ENCODE data around the gene BABAM2. TPM values are rescaled to one million over a fixed set of nuclear protein-coding genes. Genes with fewer than 3 reads are reported as not detected.
"Not testable (repeated sequence)": the region's sequence is repeated elsewhere in the genome, so short reads cannot be mapped to it uniquely, and the experiment has no call there.

Gene BABAM2
- total and polyA plus RNA-seq, 7 experiments from 2014 or later, result 34.2 to 58.2 (median 44.2) TPM

DNA sequence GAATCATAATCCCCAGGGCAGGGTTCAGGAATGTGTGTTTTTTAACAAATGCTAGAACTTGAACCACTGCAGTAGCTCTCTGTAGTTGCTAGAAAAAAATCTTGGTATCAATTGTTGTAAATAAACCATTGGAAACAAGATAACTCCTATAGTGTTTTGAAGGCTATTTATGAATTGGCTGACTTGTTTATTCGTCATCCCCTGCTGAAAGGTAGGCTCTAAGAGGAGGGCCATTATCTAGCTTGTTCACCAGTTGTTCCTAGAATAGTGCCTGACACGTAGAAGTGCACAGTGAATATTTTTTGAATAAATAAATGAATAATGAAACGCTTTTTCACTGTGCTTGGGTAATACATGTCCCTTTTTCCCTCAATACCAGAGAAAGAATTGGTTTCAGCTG lies 211.4 kb downstream of the BABAM2 start:
- CTCF ChIA-PET, result interaction anchor here (0.6 kb wide), 1 partner anchor 209 kb away, joined by 3 read pairs; no protein-coding TSS in a partner anchor
- H3K27ac Mint-ChIP-seq, result no peak overlapping the region

GRCh38 chr2:28102455-28102874 lies 211.9 kb downstream of the BABAM2 start:
- Histone ChIP-seq H3K27me3 (ENCODE audit: control insufficient read depth in 2 of 2, insufficient read depth in 2 of 2, low read length in 2 of 2) (no peaks in the 10 kb centered on the region), H3K36me3 (ENCODE audit: control insufficient read depth in 2 of 3, insufficient read depth in 3 of 3, low read length in 3 of 3) (no peaks in the 10 kb centered on the region), H3K4me1 (ENCODE audit: control insufficient read depth in 2 of 2, insufficient read depth in 2 of 2, low read length in 2 of 2) (no peaks in the 10 kb centered on the region), H3K27ac (ENCODE audit: low read depth, low read length) (no peak overlapping the region), H3K9me3 (ENCODE audit: control insufficient read depth in 2 of 3, low read length in 3 of 3) (no peaks in the 10 kb centered on the region), H3K4me3 (ENCODE audit: low read length) (no peak overlapping the region)
- ChIA-PET CTCF (interaction anchor here (0.6 kb wide), 1 partner anchor 209 kb away, joined by 3 read pairs; no protein-coding TSS in a partner anchor), POLR2A (no interaction called here)
- Mint-ChIP-seq H3K9me3 (peaks cover 0 to 4% (median 0%) of the 10 kb centered on the region in 11 donors), H3K4me1 (peaks cover 0 to 8% (median 0%) of the 10 kb centered on the region in 7 donors), H3K4me3 (peak overlapping the region in 1 of 10 donors; percentile 41), H3K27ac (peak overlapping the region in 1 of 9 donors; percentile 6), H3K27me3 (no peaks in the 10 kb centered on the region), H3K36me3 (peaks cover 5 to 20% (median 8%) of the 10 kb centered on the region in 5 donors)
- DNase-seq (no peak), ATAC-seq (no peak)
- intact Hi-C loops (cut with micrococcal nuclease), result no loop called here

More for the DNA sequence above, 211.4 kb downstream of the BABAM2 start:
- Mint-ChIP-seq H3K4me3 (no peak overlapping the region), H3K36me3 (peaks cover 5 to 15% (median 8%) of the 10 kb centered on the region in 5 donors), H3K27me3 (no peaks in the 10 kb centered on the region), H3K4me1 (peaks cover 0 to 8% (median 0%) of the 10 kb centered on the region in 7 donors), H3K9me3 (peaks cover 0 to 4% (median 0%) of the 10 kb centered on the region in 11 donors)
- no peak overlapping the region for H3K27ac ChIP-seq (ENCODE audit: low read depth, low read length)
- no peak for ATAC-seq
- H3K4me3 ChIP-seq (ENCODE audit: low read length), result no peak overlapping the region
- intact Hi-C loops (cut with micrococcal nuclease), result no loop called here
- POLR2A ChIA-PET, result no interaction called here
- H3K36me3 ChIP-seq (ENCODE audit: control insufficient read depth in 2 of 3, insufficient read depth in 3 of 3, low read length in 3 of 3), result no peaks in the 10 kb centered on the region
- H3K9me3 ChIP-seq (ENCODE audit: control insufficient read depth in 2 of 3, low read length in 3 of 3), result no peaks in the 10 kb centered on the region
- no peak for DNase-seq
- H3K4me1 ChIP-seq (ENCODE audit: control insufficient read depth in 2 of 2, insufficient read depth in 2 of 2, low read length in 2 of 2), result no peaks in the 10 kb centered on the region
- H3K27me3 ChIP-seq (ENCODE audit: control insufficient read depth in 2 of 2, insufficient read depth in 2 of 2, low read length in 2 of 2), result no peaks in the 10 kb centered on the region

GRCh38 chr2:28103611-28104010 lies 213.1 kb downstream of the BABAM2 start:
- Histone ChIP-seq H3K4me3 (ENCODE audit: low read length) (no peak overlapping the region), H3K36me3 (ENCODE audit: control insufficient read depth in 2 of 3, insufficient read depth in 3 of 3, low read length in 3 of 3) (no peaks in the 10 kb centered on the region), H3K9me3 (ENCODE audit: control insufficient read depth in 2 of 3, low read length in 3 of 3) (no peaks in the 10 kb centered on the region), H3K4me1 (ENCODE audit: control insufficient read depth in 2 of 2, insufficient read depth in 2 of 2, low read length in 2 of 2) (no peaks in the 10 kb centered on the region), H3K27me3 (ENCODE audit: control insufficient read depth in 2 of 2, insufficient read depth in 2 of 2, low read length in 2 of 2) (no peaks in the 10 kb centered on the region), H3K27ac (ENCODE audit: low read depth, low read length) (no peak overlapping the region)
- no peak for ATAC-seq
- no peak for DNase-seq
- POLR2A ChIA-PET, result no interaction called here
- CTCF ChIA-PET, result interaction anchor here (0.7 kb wide), 1 partner anchor 58 kb away, joined by 3 read pairs; no protein-coding TSS in a partner anchor
- H3K36me3 Mint-ChIP-seq, result peaks cover 5 to 18% (median 8%) of the 10 kb centered on the region in 5 donors
- H3K27ac Mint-ChIP-seq, result no peak overlapping the region
- H3K9me3 Mint-ChIP-seq, result peaks cover 0 to 4% (median 0%) of the 10 kb centered on the region in 11 donors
- H3K4me1 Mint-ChIP-seq, result peaks cover 0 to 8% (median 0%) of the 10 kb centered on the region in 7 donors
- intact Hi-C loops (cut with micrococcal nuclease), result no loop called here
- H3K4me3 Mint-ChIP-seq, result no peak overlapping the region
- no peaks in the 10 kb centered on the region for H3K27me3 Mint-ChIP-seq

DNA sequence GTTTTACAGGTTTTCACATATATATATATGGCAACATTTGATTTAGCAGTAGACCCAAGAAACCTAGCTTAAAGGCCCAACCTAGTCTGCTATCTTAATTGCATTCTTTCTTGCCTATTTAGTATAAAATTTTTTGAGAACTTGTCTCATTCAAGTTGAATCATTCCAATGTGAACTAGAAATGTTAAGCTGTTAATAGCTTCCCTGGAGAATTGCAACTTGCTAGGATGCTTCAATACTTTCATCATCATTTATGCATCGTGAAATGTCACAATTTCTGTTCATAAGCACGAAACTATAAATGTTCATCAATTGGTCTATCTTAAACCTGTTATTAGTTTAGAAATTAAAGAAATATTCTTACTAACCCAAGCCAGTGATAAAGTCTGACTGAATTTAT lies 217.6 kb downstream of the BABAM2 start:
- H3K4me1 Mint-ChIP-seq, result peaks cover 0 to 13% (median 0%) of the 10 kb centered on the region in 7 donors
- no peaks in the 10 kb centered on the region for H3K27me3 Mint-ChIP-seq
- intact Hi-C loops (cut with micrococcal nuclease), result no loop called here
- Histone ChIP-seq H3K27ac (ENCODE audit: low read depth, low read length) (no peak overlapping the region), H3K36me3 (ENCODE audit: control insufficient read depth in 2 of 3, insufficient read depth in 3 of 3, low read length in 3 of 3) (no peaks in the 10 kb centered on the region), H3K27me3 (ENCODE audit: control insufficient read depth in 2 of 2, insufficient read depth in 2 of 2, low read length in 2 of 2) (no peaks in the 10 kb centered on the region), H3K4me3 (ENCODE audit: low read length) (no peak overlapping the region), H3K4me1 (ENCODE audit: control insufficient read depth in 2 of 2, insufficient read depth in 2 of 2, low read length in 2 of 2) (no peaks in the 10 kb centered on the region), H3K9me3 (ENCODE audit: control insufficient read depth in 2 of 3, low read length in 3 of 3) (no peaks in the 10 kb centered on the region)
- POLR2A ChIA-PET, result no interaction called here
- DNase-seq (no peak), ATAC-seq (no peak)
- H3K4me3 Mint-ChIP-seq, result no peak overlapping the region
- peaks cover 0 to 26% (median 18%) of the 10 kb centered on the region in 5 donors for H3K36me3 Mint-ChIP-seq
- CTCF ChIA-PET, result no interaction called here
- H3K9me3 Mint-ChIP-seq, result peaks cover 0 to 8% (median 0%) of the 10 kb centered on the region in 11 donors
- H3K27ac Mint-ChIP-seq, result no peak overlapping the region

GRCh38 chr2:28113771-28114170 lies 223.2 kb downstream of the BABAM2 start:
- H3K36me3 ChIP-seq (ENCODE audit: control insufficient read depth in 2 of 3, insufficient read depth in 3 of 3, low read length in 3 of 3); intact Hi-C loops (cut with micrococcal nuclease); H3K4me1 ChIP-seq (ENCODE audit: control insufficient read depth in 2 of 2, insufficient read depth in 2 of 2, low read length in 2 of 2); H3K27me3 ChIP-seq (ENCODE audit: control insufficient read depth in 2 of 2, insufficient read depth in 2 of 2, low read length in 2 of 2); H3K9me3 ChIP-seq (ENCODE audit: control insufficient read depth in 2 of 3, low read length in 3 of 3); POLR2A ChIA-PET; H3K4me3 Mint-ChIP-seq; H3K27me3 Mint-ChIP-seq; CTCF ChIA-PET; H3K4me3 ChIP-seq (ENCODE audit: low read length); ATAC-seq; DNase-seq; H3K27ac ChIP-seq (ENCODE audit: low read depth, low read length); H3K27ac Mint-ChIP-seq: not testable (repeated sequence)
- H3K36me3 Mint-ChIP-seq, result peaks cover 6 to 44% (median 32%) of the 10 kb centered on the region in 5 donors
- H3K9me3 Mint-ChIP-seq, result peaks cover 0 to 16% (median 0%) of the 10 kb centered on the region in 11 donors
- peaks cover 0 to 17% (median 0%) of the 10 kb centered on the region in 7 donors for H3K4me1 Mint-ChIP-seq

DNA sequence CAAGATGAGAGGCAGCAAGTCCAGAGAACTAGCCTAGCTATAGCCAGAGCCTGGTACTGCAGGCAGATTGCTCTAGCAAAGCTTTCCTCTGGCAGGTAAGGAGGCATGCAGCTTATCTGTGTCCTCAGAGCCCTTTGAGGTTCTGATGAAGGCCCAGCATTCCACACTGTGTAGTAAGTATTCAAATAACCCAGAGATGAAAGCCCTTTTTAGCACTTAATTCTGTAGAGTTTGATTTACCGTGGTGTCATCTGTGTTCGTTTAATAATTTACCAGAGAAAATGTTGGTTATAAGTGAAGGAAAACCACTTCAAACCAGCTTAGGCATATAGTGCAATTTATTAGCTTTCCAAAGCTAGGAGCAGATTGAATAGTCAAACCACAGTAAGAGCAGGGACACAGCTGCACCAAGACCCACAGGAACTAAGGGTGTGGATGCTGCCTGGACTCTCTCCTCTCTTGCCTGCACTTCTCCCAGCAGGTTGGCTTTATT lies 226.6 kb downstream of the BABAM2 start:
- Mint-ChIP-seq H3K27me3 (no peaks in the 10 kb centered on the region), H3K27ac (no peak overlapping the region), H3K36me3 (peaks cover 8 to 36% (median 27%) of the 10 kb centered on the region in 5 donors), H3K9me3 (peaks cover 0 to 15% (median 0%) of the 10 kb centered on the region in 11 donors), H3K4me1 (peaks cover 0 to 19% (median 0%) of the 10 kb centered on the region in 7 donors), H3K4me3 (no peak overlapping the region)
- Histone ChIP-seq H3K4me1 (ENCODE audit: control insufficient read depth in 2 of 2, insufficient read depth in 2 of 2, low read length in 2 of 2) (no peaks in the 10 kb centered on the region), H3K9me3 (ENCODE audit: control insufficient read depth in 2 of 3, low read length in 3 of 3) (no peaks in the 10 kb centered on the region), H3K4me3 (ENCODE audit: low read length) (no peak overlapping the region), H3K36me3 (ENCODE audit: control insufficient read depth in 2 of 3, insufficient read depth in 3 of 3, low read length in 3 of 3) (no peaks in the 10 kb centered on the region), H3K27me3 (ENCODE audit: control insufficient read depth in 2 of 2, insufficient read depth in 2 of 2, low read length in 2 of 2) (no peaks in the 10 kb centered on the region), H3K27ac (ENCODE audit: low read depth, low read length) (no peak overlapping the region)
- no peak for DNase-seq
- POLR2A ChIA-PET, result interaction anchor here (0.6 kb wide), 1 partner anchor 284 kb away, joined by 4 read pairs; no protein-coding TSS in a partner anchor
- CTCF ChIA-PET, result no interaction called here
- intact Hi-C loops (cut with micrococcal nuclease), result no loop called here
- no peak for ATAC-seq

DNA sequence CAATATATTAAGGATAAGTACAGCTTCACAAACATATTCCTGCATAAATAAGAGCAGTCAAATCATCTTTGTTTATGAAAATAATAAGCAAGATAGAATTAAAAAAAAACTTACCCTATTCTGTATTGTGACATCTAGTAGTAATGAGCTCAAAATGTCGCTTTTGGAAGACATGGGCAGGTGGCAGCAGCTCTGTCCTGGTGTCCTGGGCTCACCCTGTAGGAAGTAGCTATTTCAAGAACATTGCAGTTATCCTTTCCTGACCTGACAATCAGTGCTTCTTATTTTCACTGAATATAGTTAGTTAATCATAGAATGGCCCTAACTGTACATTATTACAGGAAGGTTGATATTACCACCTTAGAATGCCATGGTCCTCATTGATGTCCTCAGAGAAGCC lies 229.1 kb downstream of the BABAM2 start:
- Histone ChIP-seq H3K27ac (ENCODE audit: low read depth, low read length) (no peak overlapping the region), H3K27me3 (ENCODE audit: control insufficient read depth in 2 of 2, insufficient read depth in 2 of 2, low read length in 2 of 2) (no peaks in the 10 kb centered on the region), H3K36me3 (ENCODE audit: control insufficient read depth in 2 of 3, insufficient read depth in 3 of 3, low read length in 3 of 3) (no peaks in the 10 kb centered on the region), H3K4me1 (ENCODE audit: control insufficient read depth in 2 of 2, insufficient read depth in 2 of 2, low read length in 2 of 2) (no peaks in the 10 kb centered on the region), H3K9me3 (ENCODE audit: control insufficient read depth in 2 of 3, low read length in 3 of 3) (no peaks in the 10 kb centered on the region), H3K4me3 (ENCODE audit: low read length) (no peak overlapping the region)
- ChIA-PET CTCF (no interaction called here), POLR2A (no interaction called here)
- H3K4me1 Mint-ChIP-seq, result peaks cover 0 to 6% (median 0%) of the 10 kb centered on the region in 7 donors
- no peak overlapping the region for H3K4me3 Mint-ChIP-seq
- no peaks in the 10 kb centered on the region for H3K27me3 Mint-ChIP-seq
- peaks cover 8 to 24% (median 16%) of the 10 kb centered on the region in 5 donors for H3K36me3 Mint-ChIP-seq
- intact Hi-C loops (cut with micrococcal nuclease), result no loop called here
- H3K9me3 Mint-ChIP-seq, result peaks cover 0 to 6% (median 0%) of the 10 kb centered on the region in 11 donors
- H3K27ac Mint-ChIP-seq, result no peak overlapping the region
- DNase-seq (no peak), ATAC-seq (no peak)
